ENCODE data around the gene PDE6B.

Gene PDE6B

DNA sequence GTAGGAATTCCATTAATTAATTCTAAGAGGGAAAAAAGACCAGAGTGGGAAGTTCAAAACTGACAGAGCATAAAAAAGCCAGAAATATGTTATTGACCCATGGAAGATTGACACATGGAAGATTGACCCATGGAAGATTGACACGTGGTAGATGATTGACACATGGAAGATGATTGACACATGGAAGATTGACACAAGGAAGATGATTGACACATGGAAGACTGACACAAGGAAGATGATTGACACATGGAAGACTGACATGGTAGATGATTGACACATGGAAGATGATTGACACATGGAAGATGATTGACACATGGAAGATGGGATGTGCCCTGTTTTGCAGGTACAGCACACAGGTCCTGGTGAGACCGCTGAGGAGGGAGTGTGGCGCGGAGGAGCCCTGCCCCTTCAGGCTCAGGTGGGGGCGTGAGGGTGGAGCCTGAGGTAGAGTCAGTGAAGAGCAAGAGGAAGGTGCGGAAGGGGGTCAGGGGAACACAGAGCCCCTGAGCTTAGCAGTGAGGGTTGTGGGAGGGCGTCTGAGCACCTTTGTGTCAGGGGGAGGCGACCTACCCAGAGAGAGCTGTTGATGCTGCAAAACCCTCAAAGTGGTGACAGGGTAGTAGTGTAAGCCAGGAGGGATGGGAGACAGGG lies 15.8 kb upstream of the PDE6B start:
- TF ChIP-seq, protein P1, sequence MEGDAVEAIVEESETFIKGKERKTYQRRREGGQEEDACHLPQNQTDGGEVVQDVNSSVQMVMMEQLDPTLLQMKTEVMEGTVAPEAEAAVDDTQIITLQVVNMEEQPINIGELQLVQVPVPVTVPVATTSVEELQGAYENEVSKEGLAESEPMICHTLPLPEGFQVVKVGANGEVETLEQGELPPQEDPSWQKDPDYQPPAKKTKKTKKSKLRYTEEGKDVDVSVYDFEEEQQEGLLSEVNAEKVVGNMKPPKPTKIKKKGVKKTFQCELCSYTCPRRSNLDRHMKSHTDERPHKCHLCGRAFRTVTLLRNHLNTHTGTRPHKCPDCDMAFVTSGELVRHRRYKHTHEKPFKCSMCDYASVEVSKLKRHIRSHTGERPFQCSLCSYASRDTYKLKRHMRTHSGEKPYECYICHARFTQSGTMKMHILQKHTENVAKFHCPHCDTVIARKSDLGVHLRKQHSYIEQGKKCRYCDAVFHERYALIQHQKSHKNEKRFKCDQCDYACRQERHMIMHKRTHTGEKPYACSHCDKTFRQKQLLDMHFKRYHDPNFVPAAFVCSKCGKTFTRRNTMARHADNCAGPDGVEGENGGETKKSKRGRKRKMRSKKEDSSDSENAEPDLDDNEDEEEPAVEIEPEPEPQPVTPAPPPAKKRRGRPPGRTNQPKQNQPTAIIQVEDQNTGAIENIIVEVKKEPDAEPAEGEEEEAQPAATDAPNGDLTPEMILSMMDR (IDR thresholded peaks at IDR 0.05; ENCODE audit: extremely low read depth, insufficient read depth, missing control alignments) = no peak
- in situ Hi-C loops (cut with MboI; ENCODE audit: low pct_unique_long_range_greater_than_20kb, low sequenced_read_pairs, unreplicated experiment) = no loop called here
- DNase-seq (ENCODE audit: low spot score) = no peak

DNA sequence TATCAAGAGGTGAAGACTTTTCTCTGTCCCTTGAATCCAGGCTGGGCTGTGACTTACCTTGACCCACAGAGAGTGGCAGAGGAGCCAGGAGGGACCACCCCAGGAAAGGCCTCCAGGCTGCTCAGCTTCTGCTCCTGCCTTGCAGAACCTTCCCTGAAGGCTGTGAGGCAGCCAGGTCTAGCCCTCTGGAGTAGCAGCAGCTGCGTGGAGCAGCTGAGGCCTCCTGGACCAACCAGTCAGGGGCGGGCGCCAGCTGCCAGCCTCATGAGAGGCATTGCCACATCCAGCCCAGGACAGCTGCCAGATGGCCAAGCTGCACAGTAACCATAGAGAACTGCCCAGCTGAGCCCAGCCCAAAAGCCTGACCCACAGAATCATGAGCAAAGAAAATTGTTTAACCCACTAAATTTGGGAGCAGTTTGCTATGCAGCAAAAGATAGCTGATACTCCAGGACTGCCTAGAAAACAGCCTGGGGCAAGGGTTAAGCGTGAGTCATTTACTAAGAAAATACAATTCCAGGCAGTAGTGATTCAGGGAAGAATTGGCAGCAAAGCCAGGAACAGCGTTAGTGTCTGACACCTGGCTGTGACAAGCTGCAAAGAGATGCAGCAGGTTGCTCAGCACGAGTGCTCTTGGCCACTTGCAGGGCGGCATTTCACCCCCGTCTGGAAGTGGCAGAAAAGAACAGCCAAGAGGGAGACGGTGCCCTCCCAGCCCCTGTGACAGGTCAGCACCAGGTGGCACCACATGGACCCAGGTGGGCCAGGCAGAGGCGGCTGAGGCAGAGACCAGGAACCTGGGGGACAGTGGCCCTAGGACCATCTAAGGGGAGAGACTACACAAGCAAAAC lies 14.7 kb upstream of the PDE6B start:
- DNase-seq (ENCODE audit: low spot score) = no peak
- in situ Hi-C loops (cut with MboI; ENCODE audit: low pct_unique_long_range_greater_than_20kb, low sequenced_read_pairs, unreplicated experiment) = no loop called here

DNA sequence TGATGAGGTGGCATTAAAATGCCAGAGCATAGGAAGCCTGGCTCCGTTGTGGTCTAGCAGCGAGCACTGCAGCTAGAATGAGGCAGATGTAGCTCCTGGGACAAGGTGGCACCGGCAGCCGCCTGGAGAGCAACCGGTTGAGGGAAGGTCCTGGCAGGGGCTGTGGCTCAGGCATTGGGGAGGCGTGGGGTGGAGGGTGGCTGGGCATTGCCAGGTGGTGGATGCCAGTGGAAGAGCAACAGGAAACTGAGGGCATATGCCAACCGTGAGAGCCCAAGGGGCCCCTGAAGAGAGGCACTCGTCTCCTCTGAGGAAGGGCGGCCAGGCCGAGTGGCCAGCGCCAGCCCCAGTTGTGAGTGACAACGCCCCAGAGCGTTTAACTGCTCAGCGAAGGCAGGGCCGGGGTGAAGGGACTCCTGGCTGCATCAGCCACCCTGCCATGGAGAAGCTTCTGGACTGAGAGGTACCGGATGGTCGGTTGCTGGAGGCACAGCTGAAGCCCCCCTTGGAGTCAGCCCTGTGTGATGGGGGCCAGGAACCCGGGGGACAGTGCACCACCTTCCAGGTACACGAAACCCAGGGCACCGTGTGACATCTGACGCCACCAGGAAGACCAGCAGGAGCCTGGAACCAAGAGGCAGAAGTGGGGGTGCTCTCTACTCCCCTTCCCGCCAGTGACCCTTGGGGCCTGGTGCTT lies 13.2 kb upstream of the PDE6B start:
- in situ Hi-C loops (cut with MboI; ENCODE audit: low pct_unique_long_range_greater_than_20kb, low sequenced_read_pairs, unreplicated experiment) = no loop called here
- DNase-seq (ENCODE audit: low spot score) = no peak
- TF ChIP-seq, protein P1 (IDR thresholded peaks at IDR 0.05; ENCODE audit: extremely low read depth, insufficient read depth, missing control alignments) = no peak

More for the DNA sequence above, 14.7 kb upstream of the PDE6B start:
- TF ChIP-seq, protein P1 (IDR thresholded peaks at IDR 0.05; ENCODE audit: extremely low read depth, insufficient read depth, missing control alignments) = no peak

DNA sequence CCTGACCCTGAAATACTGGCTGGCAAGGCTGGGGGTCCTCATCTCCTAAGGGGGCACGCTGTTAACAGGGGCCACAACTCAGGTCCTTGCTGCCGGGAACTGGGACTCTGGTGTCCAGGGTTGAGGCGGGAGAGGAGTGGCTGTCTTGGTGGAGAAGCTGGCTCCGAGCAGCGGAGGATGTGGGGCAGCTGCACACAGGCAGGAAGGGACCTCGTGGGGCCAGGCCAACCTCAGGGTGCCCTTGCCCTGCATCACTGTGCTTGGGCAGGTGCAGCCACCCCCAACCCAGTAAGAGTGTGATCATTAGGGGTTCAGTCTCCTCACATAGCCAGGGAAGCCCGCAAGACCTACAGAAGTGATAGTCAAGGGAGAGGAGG lies 12.6 kb upstream of the PDE6B start:
- TF ChIP-seq, protein P1 (IDR thresholded peaks at IDR 0.05; ENCODE audit: extremely low read depth, insufficient read depth, missing control alignments) = no peak
- no peak for DNase-seq (ENCODE audit: low spot score)
- in situ Hi-C loops (cut with MboI; ENCODE audit: low pct_unique_long_range_greater_than_20kb, low sequenced_read_pairs, unreplicated experiment) = no loop called here

DNA sequence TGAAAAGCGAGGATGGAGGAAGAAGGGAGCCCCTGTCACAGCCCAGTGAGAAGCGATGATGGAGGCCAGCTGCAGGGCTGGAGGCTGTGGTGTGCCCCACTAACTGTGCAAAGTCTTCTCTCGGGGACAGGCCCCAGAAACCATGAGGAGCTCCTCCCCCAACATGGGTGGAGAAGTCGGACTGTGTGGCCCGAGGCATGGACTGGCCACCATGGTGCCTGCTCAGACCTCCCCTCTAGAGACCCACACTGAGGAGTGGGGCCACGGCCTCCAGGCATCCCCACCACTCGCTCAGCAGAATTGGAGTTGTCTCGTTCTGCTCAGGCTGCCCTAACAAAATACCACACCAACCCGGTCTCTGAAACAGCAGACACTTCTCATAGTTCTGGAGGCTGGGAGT lies 12.2 kb upstream of the PDE6B start:
- DNase-seq (ENCODE audit: low spot score) = no peak
- in situ Hi-C loops (cut with MboI; ENCODE audit: low pct_unique_long_range_greater_than_20kb, low sequenced_read_pairs, unreplicated experiment) = no loop called here
- TF ChIP-seq, protein P1 (IDR thresholded peaks at IDR 0.05; ENCODE audit: extremely low read depth, insufficient read depth, missing control alignments) = no peak

DNA sequence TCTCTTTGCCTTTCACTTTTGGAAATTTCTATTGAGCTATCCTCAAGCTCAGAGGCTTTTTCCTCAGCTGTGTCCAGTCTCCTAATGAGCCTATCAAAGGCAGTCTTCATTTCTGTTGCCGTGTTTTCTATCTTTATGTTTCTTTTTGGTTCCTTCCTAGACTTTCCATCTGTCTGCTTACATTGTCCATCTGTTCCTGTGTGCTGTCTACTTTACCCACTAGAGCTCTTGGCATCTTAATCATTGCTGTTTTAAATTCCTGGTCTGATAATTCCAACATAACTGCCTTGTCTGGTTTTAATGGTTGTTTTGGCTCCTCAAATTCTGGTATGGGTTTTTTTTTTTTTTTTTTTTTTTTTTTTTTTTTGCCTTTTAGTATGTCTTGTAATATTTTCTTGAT lies 9.3 kb upstream of the PDE6B start:
- in situ Hi-C loops (cut with MboI; ENCODE audit: low pct_unique_long_range_greater_than_20kb, low sequenced_read_pairs, unreplicated experiment) = no loop called here
- TF ChIP-seq, protein P1 (IDR thresholded peaks at IDR 0.05; ENCODE audit: extremely low read depth, insufficient read depth, missing control alignments) = no peak
- no peak for DNase-seq (ENCODE audit: low spot score)
